ENCODE data around the gene EFCAB11.

EFCAB11 gene

DNA sequence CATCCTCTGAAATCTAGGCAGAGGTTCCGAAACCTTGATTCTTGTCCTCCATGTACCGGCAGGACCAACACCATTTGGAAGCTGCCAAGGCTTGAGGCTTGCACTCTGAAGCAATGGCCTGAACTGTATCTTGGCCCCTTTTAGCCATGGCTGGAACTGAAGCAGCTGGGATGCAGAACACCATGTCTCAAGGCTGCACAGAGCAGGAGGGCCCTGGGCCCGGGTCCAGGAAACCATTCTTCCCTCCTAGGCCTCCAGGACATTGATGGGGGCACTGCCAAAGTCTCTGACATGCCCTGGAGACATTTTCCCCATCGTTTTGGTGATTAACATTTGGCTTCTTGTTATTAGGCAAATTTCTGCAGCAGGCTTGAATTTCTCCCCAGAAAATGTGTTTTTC is 198.7 kb downstream of the EFCAB11 start:
- no peak for DNase-seq

- DNase-seq, result no peak
These were observed 200.6 kb downstream of the EFCAB11 start for GRCh38 chr14:89753828-89754412.

DNA sequence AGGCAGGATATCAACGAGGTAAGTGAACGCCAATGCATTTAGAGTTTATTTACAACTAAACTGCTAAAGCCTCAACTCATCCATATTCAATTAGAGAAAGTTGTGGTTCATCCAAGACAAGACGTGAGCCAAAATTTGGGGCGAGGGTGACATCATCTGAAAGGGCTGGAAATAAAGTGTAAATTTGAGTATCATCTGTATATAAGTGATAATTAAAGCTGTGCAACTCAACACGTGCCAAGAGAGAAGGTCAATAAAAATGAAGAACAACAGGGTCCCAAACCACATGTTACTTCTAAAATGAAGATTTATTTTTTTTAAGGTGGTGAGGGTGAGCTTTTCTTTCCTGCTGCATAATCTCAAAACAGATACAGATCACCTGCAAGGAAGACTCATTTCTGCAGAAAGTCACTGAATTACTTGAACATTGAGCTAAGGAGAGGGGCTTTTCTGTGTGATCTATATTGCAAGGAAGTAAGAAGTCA is 203.6 kb downstream of the EFCAB11 start:
- DNase-seq, result no peak

GRCh38 chr14:89750281-89750755 is 204.2 kb downstream of the EFCAB11 start:
- no peak for DNase-seq

DNA sequence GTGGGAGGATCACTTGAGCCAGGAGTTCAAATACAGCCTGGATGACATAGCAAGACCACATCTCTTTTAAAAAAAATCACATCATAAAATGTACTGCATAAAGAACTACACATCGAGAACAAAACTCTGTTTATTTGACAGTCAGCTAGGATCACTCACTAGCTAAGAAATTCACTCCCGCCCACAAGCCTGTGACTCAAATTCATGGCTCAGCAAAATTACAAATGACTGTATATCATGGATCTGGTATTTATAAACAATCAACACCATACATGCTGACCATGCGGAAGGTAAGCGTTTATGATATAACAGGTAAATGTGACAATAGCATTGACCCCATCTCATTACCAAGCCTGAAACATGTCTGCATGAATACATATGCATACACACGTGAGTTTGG is 206.5 kb downstream of the EFCAB11 start:
- no peak for DNase-seq

DNA sequence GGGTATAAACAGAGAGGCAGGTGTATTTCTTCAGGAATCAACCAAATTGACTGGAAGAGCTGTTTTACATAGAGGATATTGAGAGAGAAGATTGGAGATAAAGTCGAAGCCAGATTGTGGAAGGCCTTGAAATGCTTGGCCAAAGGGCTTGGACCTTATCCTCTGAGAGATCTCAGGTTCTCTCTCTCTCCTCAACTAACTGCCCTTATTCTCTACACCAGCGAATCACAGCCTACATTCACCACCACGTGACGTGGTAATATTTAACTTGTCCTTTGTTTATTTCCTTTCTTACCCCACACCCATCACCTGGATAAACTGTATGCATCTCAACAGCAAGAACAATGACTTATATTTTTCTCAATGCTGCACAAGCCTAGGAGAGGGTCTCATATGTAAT is 207.4 kb downstream of the EFCAB11 start:
- no peak for DNase-seq

GRCh38 chr14:89746654-89747053 is 207.9 kb downstream of the EFCAB11 start:
- DNase-seq, result no peak

DNA sequence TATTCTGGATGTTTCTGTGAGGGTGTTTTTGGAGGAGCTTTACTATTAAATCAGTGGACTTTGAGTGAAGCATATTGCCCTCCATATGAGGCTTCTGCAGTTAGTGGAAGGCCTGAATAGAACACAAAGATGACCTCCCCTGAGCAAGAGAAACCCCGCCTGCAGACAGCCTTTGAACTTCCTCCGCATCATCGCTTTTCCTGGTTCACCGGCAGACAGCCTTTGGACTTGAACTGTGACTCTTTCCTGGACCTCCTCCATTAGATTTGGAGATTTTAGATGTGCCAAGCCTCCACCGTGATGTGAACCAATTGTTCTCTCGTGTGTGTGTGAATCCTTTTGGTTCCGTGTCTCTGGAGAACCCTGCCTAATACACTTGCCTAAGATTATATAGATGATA is 208.4 kb downstream of the EFCAB11 start:
- no peak for DNase-seq
